Stimulated activated CD8-positive, alpha-beta memory T cell treated with anti-CD3 and anti-CD28 coated beads, Interleukin-4, amount 100 ng/mL, for 1 hour (primary cell): ENCODE measurements around the gene ADAD2.

Experiments
- DNase-seq, 2 donors: peaks; one replicate each; pipeline ENCODE4 v3.0.0-alpha.2; 2020; ENCODE audit warnings: low read depth in 2 of 2, low spot score in 1 of 2

ADAD2 gene

DNA sequence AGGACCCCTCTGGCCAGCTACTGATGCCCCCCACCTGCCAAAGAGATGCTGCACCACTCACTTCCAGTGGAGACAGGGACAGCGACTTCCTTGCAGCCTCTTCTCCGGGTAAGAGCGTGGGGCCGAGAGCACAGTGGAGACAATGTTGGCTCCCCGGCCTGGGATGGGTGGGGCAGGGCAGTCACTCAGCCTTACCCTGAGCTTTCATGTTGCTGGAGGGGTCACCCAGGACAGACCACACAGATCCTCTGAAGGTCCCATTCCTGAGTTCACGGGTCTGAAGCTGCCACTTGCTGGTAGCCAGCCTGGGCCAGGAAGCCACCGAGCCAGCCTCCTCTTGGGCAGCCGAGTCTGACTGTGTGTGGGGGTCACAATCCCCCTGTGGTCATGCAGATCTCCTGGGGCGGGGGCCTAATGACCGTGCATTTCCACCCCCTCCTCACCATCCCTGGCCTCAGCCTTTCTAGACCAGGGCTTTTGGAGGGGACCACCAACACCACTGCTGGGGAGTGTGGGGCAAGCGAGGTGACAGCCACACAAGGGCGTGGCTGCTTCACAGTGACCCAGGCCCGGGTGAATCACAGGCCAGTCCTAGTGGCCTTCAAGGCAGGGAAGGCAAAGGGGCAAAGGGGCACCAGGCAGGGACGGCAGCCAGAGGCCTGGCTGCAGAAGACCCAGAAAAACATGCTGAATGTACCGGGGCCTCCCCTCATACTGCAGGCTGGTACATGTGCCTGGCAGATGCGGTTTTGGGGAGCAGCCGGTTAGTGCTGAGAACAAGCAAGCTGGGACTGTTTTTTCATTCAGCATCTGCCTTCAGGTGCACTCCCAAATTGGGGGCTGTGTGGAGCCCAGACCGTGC lies 14.5 kb upstream of the ADAD2 start:
- DNase-seq, result no peak

DNA sequence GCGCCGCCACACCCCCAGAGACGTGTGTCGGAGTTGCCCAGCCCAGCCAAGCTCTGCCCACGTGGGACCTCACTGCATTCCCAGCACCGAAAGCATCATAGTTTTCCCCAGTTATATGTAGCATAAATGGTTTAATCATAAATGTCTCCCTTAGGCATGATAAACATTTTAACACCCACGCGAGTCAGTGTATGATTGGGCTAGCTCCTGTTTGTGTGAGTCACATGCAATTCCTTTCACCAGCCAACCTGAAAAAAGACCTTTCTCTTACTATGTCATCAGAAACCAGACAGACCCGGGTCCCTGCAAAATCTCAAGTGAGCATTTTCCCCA lies 13.2 kb upstream of the ADAD2 start:
- no peak for DNase-seq

DNA sequence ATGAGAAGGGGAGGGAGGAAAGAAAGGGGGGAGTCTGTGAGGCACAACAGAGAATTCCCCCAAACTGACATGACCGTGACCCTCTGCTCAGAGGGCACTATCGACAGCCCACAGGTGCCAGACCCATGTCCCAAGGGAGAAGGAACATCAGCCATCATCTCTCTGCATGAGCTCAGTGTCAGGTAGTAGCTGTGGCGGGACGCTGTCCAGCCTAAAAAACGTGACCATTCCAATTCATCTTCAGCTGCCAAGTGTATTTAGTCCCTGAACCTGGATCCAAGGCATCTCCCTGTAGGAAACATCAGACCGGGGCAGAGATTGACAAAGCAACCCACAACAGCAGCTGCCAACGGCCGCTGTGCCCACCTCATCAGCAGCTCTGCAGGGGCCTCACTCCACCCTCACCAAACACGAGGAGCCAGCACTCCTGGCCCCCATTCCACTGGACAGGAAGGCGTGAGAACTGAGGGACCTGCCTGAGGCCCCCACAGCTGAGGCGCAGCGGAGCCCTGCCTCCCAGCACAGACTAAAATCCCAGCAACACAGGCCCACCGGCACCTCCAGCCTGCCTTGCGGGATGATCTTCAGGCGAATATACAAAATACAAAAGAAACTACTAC lies 12.7 kb upstream of the ADAD2 start:
- DNase-seq, result no peak

DNA sequence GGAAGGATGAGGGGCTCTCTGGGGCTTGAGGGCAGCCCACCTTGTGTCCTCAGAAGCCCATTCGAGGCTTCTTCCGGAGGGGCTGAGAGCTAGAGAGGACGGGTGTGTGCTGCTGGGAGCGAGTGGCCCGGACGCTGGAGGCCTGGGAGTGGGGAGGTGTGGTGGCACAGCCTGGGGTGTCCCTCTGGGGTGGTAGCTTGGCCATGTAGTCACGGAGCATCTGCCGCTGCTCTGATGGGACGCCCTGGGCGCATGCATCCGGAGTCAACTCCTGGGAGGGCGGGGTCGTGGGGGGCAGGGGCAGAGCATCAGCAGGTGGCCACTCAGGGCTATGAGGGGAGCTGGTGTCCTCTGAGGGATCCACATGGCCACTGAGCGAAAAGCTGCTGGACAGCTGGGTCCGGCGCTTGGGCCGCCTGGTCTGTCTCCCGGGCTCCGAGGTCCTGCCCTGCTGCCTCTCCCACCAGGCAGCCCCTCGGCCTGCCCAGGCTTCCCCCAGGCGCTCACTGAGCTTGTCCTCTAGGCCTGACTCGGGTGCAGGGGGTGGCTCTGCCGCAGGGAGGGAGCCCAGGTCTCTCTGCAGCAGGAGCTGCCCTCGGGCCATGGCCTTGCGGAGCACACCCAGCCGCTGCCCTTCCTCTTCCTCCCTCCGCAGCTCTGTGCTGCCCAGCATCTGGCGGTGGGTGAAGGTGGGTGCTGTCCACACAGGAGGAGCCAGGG lies 11.9 kb upstream of the ADAD2 start:
- DNase-seq, result no peak

DNA sequence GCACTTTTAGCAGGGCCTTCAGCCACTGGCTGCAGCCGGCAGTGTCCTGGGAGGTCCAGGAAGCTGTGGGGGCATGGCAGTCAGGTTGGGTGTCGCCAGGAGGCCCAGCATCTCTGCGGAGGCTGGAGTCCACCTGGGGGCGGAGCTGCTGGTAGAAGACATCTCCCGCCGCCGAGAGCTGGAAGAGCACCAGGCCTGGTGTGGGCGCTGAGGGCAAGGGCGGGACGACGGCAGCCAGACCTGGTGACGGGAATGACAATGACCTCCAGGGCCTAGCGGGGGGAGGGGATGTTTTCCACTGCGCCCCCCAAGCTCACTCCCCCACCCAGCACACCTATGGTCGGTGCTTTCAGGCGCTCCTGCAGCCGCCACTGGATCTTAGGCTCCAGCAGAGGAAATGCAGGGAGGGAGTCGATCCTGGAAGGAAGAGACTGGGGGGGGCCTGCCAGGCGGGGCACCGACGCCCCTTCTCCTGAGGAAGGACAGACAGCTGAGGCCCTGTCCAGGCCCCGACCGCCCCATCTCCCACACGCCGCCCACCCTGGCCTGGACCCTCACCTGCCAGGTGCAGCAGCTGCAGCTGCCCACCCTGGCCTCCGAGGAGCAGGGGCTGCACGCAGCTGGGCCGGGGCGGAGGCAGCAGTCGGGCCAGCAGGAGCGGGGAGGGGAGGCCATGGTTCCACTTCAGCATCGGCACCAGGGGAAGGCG lies 11.2 kb upstream of the ADAD2 start:
- no peak for DNase-seq

DNA sequence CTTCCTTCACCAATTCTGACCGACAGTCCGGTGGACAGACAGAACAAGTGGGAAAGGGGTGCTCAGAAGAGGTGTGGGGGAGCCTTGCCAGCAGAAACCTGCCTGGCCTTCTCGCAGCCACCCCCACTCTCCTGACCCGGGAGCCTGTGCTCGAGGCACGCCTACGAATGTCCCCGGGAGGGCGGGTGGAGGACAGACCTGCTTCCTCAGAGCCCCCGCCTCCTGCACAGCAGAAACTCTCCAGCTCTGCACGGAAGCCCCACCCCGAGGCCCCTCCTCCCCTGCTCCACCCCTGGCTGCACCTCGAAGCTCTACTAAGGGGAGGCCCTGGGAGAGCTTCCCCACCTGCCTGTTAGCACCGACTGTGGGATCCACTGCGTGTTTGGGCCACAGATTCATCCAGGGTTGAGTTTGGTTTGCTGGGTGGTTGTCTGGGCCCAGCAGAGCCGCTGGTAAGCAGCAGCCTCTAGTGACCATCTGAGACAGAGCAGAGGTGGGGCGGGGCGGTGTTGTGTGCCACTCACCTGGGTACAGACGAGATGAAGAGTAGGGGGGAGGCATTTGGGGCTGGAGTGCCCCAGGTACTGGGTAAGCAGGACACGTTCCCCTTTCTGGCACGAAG lies 10.3 kb upstream of the ADAD2 start:
- no peak for DNase-seq

DNA sequence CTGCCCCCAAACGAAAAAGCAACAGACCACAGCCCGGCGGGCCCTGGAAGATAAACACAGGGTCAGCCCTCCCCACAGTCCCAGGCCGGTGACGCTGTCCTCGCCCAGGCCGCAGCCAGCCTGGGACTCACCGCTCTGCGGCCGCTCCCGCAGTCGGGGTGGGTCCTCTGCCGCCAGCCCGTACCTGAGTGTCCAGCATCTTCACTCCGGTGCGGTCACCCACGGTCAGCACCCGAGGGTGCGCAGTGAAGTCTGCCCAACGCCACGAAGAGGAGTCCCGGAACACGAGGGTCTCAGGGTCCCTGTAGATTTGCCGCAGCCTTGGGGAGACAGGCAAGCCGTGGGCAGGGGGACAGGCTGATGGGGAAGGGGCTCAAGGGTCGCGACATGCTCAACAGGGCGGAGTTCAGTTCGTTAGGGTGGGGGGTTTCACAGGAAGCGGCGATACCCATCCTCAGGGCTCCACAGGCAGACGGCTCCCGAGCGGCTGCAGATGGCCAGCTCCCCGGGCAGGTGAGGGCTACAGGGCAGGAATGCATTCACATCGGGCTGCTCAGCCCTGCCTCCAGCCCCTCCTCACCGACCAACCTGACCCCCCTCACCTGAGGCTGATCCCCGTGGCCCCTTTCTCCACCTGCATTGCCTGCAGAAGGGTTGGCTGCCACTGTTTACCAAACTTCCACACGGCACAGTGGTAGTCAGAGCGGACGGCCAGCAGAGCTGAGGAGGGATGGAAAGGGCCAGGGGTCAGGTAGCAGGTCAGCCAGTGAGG lies 9.6 kb upstream of the ADAD2 start:
- DNase-seq, result no peak

DNA sequence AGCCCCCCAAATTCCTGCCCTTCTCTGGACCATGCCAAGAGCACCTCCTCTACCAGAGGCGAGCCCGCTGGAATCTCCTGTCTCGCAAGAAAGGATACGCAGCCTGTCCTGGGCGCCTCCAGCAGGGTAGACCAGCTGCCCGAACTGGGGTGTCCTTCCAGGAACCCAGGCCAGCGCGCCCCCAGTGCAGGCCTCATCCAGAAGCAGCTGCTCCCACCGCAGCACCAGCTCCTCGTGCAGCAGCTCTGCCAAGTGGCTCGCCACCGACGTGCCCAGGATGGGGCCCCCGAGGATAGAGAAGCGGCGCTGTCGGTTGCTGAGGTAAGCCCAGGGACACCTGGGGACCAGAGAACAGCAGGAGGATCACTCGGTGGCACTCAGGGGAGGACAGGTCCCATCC lies 8.9 kb upstream of the ADAD2 start:
- DNase-seq, result no peak

DNA sequence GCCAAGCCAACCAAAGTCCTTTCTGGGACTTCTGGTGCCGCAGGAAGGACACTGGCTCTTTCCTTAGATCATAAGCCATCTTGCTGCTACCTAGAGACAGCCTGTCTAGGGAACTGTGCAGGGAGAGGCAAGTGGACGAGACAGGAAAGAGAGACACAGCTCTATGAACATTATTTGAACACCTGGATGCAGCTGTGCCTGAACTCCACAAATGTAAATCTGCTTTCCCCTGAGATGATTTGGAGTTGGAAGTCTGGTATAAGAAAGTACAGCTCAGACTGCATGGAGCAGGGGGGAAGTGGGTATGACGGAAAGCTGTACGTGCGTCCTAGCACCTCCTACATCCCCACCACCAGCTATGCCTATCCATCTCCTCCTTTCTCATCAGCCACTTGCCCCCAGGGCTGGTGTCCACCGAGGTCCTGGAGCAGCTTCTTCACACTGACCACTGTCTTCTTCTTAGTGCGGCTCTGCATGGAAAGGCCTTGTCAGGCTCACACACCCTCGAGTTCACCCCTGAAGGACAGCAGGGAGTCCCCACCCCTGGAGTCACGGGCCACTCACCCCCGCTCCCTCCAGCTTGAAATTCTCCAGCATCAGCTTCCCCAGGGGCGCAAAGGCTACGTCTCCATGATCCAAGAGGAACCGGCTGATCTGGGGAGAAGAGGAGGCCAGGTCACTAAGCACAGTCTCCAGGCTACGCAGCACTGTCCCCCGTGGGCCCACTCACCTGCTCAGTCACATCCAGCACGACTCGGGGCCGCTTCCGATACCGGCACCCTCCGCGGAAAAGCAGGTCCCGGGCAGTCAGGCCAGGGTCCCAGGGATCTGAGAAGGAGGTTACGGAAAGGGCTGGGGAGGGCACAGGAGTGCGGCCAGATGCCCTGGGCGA lies 8.0 kb upstream of the ADAD2 start:
- no peak for DNase-seq

DNA sequence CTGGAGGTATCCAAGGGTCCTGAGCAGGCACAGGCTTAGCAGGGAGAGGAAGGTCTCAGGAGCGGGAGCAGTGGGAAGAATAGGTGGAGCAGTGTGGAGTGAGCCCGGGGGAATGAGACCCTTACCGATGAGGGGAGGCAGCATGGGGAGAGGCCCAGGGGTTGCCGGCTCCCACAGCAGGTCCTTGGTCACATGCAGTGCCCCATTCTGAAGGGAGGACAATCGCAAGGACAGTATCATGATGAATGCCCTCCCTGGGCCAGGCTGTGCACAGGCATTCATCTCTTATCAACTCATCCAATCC lies 7.4 kb upstream of the ADAD2 start:
- no peak for DNase-seq

DNA sequence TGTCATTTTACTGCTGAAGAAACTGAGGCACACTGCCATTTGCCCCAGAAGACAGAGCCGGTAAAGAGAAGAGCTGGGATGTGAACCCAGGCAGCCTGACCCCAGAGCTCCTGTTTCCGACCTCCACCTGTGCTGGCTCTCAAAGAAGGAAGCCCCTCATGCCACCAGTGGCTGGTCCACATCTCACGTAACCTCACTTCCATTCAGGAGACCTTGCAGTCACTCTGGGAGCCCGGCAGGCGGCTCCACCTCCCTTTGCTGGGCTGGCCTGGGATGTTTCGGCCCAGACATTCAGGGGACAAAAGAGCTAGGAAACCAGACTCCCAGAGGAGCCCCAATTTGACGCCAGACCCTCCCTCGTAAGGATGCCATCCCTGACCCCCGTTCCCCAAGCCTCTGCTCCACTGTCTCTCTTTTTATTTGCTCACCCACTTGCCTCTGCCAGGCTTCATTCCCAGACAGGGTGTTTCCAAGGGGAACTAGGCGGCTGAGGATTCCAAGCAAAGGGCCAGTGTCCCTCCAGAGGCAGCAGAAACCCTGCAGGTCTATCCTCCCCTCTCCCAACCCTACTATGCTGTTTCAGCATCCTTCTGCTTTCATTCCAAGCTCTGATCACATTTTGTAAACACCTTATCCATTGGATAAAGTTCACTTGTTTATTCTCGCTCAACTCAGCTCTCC lies 6.9 kb upstream of the ADAD2 start:
- DNase-seq, result no peak

DNA sequence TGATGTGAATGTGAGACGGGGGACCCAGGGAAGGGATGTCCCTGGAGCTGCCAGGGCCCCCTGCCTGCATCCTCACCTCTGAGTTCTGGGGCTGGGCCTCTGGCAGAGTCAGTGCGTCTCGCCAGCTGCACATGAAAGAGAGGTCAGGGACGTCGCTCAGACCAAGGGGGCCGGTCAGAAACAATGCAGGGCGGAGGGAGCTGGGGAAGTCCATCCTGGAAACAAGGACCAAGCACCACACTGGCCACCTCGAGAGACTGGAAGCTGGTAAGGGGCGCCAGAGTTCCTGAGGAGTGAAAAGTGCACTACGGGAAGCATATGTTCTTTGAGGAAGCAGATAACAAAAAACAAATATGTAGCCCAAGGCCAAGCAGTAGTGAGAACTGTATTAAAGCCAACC lies 6.2 kb upstream of the ADAD2 start:
- DNase-seq, result no peak

DNA sequence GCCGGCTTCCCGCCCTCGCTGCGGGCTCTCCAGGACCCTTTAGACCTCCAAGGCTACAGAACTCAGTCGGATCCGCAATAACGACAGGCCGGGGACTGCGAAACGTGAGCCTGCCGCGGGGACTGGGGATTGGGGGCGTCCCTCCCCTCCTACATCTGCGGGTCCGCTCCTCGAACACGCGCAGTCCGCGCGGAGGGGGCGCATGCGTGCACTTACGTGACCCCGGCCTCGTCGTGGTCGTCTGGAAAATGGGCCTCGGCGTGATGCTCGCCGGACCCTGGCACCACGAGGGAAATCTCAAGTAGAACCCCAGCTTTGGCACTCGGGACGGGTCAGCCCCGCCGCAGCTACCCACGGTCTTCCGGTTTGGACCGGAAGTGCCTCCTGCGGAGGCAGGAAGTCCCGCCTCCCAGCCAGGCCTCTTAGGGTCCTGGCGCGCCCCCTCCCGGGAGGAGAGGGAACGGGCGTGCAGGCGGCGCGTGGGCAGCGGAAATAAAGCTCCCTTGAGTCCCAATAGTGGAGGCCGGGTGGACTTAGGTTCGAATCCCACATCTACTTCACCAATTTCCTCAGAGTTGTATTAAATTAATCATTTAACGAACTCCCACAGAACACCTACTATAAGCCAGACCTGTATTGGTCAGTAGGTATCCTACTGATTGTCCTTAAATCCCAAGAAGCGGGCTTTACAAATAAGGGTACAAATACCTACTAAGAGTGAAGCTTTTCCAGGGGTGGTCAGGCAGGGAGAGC lies 4.1 kb upstream of the ADAD2 start, which contains the start of gene TAF1C:
TAF1C (minus strand) TSS at position 373 of the 753 bp plus-strand sequence. CDS start 2,069 bp downstream, outside the sequence.
- peak; percentile 74 to 79 for DNase-seq

DNA sequence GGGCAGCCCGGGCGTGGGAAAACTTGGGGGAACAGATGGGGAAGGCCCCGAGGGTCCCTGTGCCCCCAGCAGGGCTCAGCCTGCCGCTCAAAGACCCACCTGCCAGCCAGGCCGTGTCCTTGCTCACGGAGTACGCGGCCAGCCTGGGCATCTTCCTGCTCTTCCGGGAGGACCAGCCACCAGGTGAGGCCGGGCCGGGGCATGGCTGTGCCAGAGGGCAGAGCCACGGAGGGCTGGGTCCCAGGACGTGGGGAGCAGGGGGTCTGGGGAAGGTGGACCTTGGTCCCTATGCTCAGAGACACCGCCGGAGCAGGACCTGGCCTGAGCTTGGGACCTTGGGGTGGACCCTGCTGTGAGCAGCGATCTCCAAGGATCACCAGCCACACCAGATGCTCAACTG lies 509 bp downstream of the ADAD2 start:
- DNase-seq, result no peak

DNA sequence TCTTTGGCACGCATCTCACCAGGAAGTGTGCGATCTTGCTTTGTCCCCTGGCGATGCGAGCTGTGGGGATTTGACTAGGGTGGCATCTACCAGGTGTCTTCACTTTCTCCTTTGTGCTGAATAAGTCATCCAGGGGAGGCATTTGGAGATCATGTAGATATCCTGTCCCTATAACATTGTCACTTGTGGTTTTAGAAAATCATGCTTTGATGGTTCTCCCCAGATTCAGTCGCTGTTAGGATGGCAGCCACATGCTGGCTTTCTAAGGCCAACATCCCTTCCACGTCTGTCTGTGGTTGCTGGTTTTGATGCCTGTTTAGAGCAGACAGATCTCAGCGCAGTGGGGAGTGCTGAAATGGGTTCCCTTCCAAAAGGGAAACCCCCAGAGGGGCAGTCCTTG lies 2.5 kb downstream of the ADAD2 start:
- no peak for DNase-seq

DNA sequence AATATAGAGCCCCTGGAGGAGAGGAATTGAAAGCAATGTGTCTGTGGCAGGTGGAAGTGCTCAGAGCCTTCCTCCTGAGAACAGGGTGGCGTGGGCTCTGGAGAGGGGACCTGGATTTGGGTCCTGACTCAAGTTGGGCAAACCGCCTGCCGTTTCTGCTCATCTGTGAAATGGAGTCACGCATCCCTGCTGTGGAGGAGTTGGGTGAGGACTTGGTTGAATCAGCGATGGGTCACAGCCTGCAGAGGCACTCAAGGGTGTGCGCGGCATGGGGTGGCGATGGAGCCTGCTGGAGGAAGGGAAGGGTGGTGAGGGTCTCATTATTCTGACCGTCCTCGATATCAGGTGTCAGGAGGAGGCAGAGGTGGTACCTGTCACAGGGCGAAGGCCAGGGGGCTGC lies 3.1 kb downstream of the ADAD2 start:
- DNase-seq, result no peak

DNA sequence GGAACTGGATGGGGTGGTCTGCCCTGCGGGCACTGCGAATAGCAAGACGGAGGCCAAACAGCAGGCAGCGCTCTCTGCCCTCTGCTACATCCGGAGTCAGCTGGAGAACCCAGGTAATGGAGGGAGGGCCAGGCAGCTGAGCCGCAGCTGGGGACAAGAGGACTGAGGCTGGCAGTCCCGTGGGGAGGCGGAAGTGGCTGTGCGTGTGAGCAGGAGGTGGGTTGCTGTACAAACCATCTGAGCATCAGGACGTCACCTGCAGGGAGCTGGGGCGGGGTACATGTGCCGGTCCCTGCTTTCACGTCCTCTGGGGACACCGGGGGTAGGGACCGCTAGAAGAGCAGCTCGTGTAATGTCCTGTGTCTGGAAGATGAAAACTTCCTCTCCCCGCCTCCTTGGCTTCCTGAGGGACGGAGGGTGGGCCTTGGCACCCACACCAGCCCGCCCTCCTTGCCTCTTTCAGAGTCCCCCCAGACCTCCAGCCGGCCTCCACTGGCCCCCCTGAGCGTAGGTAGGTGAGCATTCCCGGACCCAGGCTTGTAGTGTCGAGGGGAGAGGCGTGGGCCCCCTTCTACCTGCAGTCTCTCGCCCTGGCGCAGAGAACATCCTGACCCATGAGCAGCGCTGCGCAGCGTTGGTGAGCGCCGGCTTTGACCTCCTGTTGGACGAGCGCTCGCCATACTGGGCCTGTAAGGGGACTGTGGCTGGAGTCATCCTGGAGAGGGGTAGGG lies 3.7 kb downstream of the ADAD2 start:
- no peak for DNase-seq
